CD14-positive monocyte (primary cell): ENCODE results near the gene STMP1. TPM values are rescaled to one million over a fixed set of nuclear protein-coding genes. Genes with fewer than 3 reads are reported as not detected.

ENCODE experiments used
- DNase-seq, 3 donors: peaks; one replicate each; pipeline ENCODE4 v3.0.0-alpha.2; 2011 to 2022
- H2AFZ ChIP-seq: 2 replicates; pipeline ENCODE4 v1.6.0; 2012; ENCODE audit warnings: mild to moderate bottlenecking, low read depth, low read length, inconsistent platforms; ENCODE audit not compliant: insufficient read depth, poor library complexity, severe bottlenecking
- H3K27ac ChIP-seq, 2 donors: 1 replicate in 1 of 2; 2 replicates in 1 of 2; pipeline ENCODE4 v1.5.1; 2012 to 2013; ENCODE audit warnings: low read length in 2 of 2, control low read depth in 1 of 2, inconsistent platforms in 1 of 2, low read depth in 1 of 2, mild to moderate bottlenecking in 1 of 2
- H3K27me3 ChIP-seq, 2 donors: one replicate each; pipeline versions ENCODE4 v1.6.0 to v1.6.1; 2011 to 2013; ENCODE audit warnings: low read length in 2 of 2; ENCODE audit not compliant: control insufficient read depth in 2 of 2, insufficient read depth in 2 of 2
- H3K36me3 ChIP-seq, 2 donors: replicated peaks in 1 of 2; 1 replicate in 1 of 2; 2 replicates in 1 of 2; pipeline versions ENCODE4 v1.5.1 to v1.6.1; 2012 to 2013; ENCODE audit warnings: low read length in 2 of 2, control low read depth in 1 of 2, inconsistent platforms in 1 of 2, mild to moderate bottlenecking in 1 of 2; ENCODE audit not compliant: insufficient read depth in 2 of 2, control insufficient read depth in 1 of 2
- H3K4me1 ChIP-seq, 2 donors: 1 replicate in 1 of 2; 2 replicates in 1 of 2; pipeline versions ENCODE4 v1.5.1 to v1.6.1; 2012 to 2013; ENCODE audit warnings: low read length in 2 of 2, control low read depth in 1 of 2, inconsistent platforms in 1 of 2, mild to moderate bottlenecking in 1 of 2, moderate library complexity in 1 of 2; ENCODE audit not compliant: insufficient read depth in 2 of 2, control insufficient read depth in 1 of 2
- H3K4me2 ChIP-seq: replicated peaks from 2 replicates; pipeline ENCODE3; 2012; ENCODE audit warnings: low read length, moderate library complexity, mild to moderate bottlenecking; ENCODE audit not compliant: poor library complexity, severe bottlenecking; ENCODE audit errors: extremely low read depth
- H3K4me3 ChIP-seq, 3 experiments: fragments of 200-600 bp in 1 of 3; sonication (generic) in 1 of 3; replicated peaks in 1 of 3; 1 replicate in 2 of 3; 2 replicates in 1 of 3; pipeline ENCODE4 v1.5.1; 2011 to 2013; ENCODE audit warnings: low read length in 3 of 3, mild to moderate bottlenecking in 3 of 3, control low read depth in 2 of 3, low read depth in 2 of 3, inconsistent platforms in 1 of 3, moderate library complexity in 1 of 3
- H3K79me2 ChIP-seq: 2 replicates; pipeline ENCODE4 v1.6.0; 2012; ENCODE audit warnings: mild to moderate bottlenecking, control low read depth, inconsistent platforms, low read length, moderate library complexity; ENCODE audit not compliant: insufficient read depth
- H3K9ac ChIP-seq: 2 replicates; pipeline ENCODE4 v1.6.0; 2017; ENCODE audit warnings: low read length, mild to moderate bottlenecking; ENCODE audit not compliant: insufficient read depth, poor library complexity, severe bottlenecking
- H3K9me3 ChIP-seq, 2 donors: replicated peaks in 1 of 2; 1 replicate in 1 of 2; 2 replicates in 1 of 2; pipeline versions ENCODE4 v1.5.1 to v1.6.1; 2012 to 2013; ENCODE audit warnings: low read length in 2 of 2, control low read depth in 1 of 2; ENCODE audit not compliant: control insufficient read depth in 1 of 2, insufficient read depth in 1 of 2
- H4K20me1 ChIP-seq: 2 replicates; pipeline ENCODE4 v1.6.0; 2012; ENCODE audit warnings: mild to moderate bottlenecking, low read length, control low read depth, moderate library complexity; ENCODE audit not compliant: insufficient read depth
- H3K27ac Mint-ChIP-seq, 7 donors: one replicate each; pipeline ENCODE4 v1.8.0; 2020; ENCODE audit warnings: mild to moderate bottlenecking in 7 of 7, mixed read lengths in 7 of 7, moderate library complexity in 6 of 7, inconsistent platforms in 2 of 7
- H3K27me3 Mint-ChIP-seq, 3 donors: one replicate each; pipeline ENCODE4 v1.8.0; 2021 to 2022; ENCODE audit warnings: low read depth in 3 of 3, mild to moderate bottlenecking in 3 of 3, mixed read lengths in 3 of 3, moderate library complexity in 3 of 3, inconsistent platforms in 1 of 3
- H3K36me3 Mint-ChIP-seq, 2 donors: one replicate each; pipeline ENCODE4 v1.8.0; 2020; ENCODE audit warnings: mixed read lengths in 2 of 2, inconsistent platforms in 1 of 2, mild to moderate bottlenecking in 1 of 2
- H3K4me1 Mint-ChIP-seq: one replicate; pipeline ENCODE4 v1.8.0; 2020; ENCODE audit warnings: mild to moderate bottlenecking, mixed read lengths
- H3K4me3 Mint-ChIP-seq, 2 donors: one replicate each; pipeline ENCODE4 v1.8.0; 2020; ENCODE audit warnings: mild to moderate bottlenecking in 2 of 2, mixed read lengths in 2 of 2, moderate library complexity in 1 of 2
- H3K9me3 Mint-ChIP-seq, 7 donors: one replicate each; pipeline ENCODE4 v1.8.0; 2020 to 2022; ENCODE audit warnings: mixed read lengths in 7 of 7, mild to moderate bottlenecking in 6 of 7, moderate library complexity in 6 of 7, inconsistent platforms in 2 of 7
- CTCF ChIP-seq: fragments of 200-600 bp; IDR thresholded peaks from one replicate; pipeline ENCODE4 v1.8.0; 2022; ENCODE audit warnings: antibody characterized with exemption, mild to moderate bottlenecking
- WGBS: methylation state at CpG from one replicate; pipeline ENCODE4 v1.1.5; 2013; ENCODE audit warnings: missing lambda C conversion rate; ENCODE audit not compliant: insufficient coverage; 5-methylcytosine and 5-hydroxymethylcytosine counted together
- intact Hi-C, 2 donors: fragments of 100-400 bp; cut with micrococcal nuclease; formaldehyde crosslinking; loops; one replicate each; pipeline versions ENCODE4 v1.15.0 to v1.15.1; 2023
- polyA plus RNA-seq, 3 donors: library from polyadenylated mRNA; depleted of rRNA in 1 of 3; unstranded in 2 of 3; stranded (reverse) in 1 of 3; fragments of 300-500 nt in 2 of 3; fragments of >200 nt in 1 of 3; fragmentation: Illumina TruSeq in 2 of 3; gene quantifications; 1 replicate in 2 of 3; 2 replicates in 1 of 3; pipeline ENCODE4 v1.2.3, GENCODE V29; 2012 to 2021

The STMP1 gene
- polyA plus RNA-seq, 3 donors = 20.4 to 108 (median 88.8) TPM

- Mint-ChIP-seq H3K27me3 (no peaks in the 10 kb centered on the region), H3K4me1 (peaks cover 4% of the 10 kb centered on the region), H3K9me3 (no peaks in the 10 kb centered on the region), H3K36me3 (peaks cover 54 to 56% of the 10 kb centered on the region in 2 donors), H3K27ac (no peak overlapping the region), H3K4me3 (no peak overlapping the region)
- Histone ChIP-seq H3K27ac (no peak overlapping the region), H3K4me3 (no peak overlapping the region), H3K79me2 (no peaks in the 10 kb centered on the region), H3K27me3 (no peaks in the 10 kb centered on the region), H3K9me3 (no peaks in the 10 kb centered on the region), H3K9ac (no peak overlapping the region), H3K4me2 (no peak overlapping the region), H4K20me1 (no peaks in the 10 kb centered on the region), H2AFZ (no peak overlapping the region), H3K4me1 (no peaks in the 10 kb centered on the region), H3K36me3 (peaks cover 40 to 74% of the 10 kb centered on the region in 2 donors)
- WGBS = 85% methylated on average over 4 of the region's 7 CpGs
- no peak for TF ChIP-seq CTCF
- intact Hi-C loops = loop anchor here (5.0 to 10.0 kb wide), 2 partner anchors 363 to 366 kb away; no protein-coding TSS in a partner anchor
- no peak for DNase-seq
Measured at GRCh38 chr7:135648235-135648634, 14.1 kb upstream of the STMP1 start.

GRCh38 chr7:135650831-135651573 lies 11.3 kb upstream of the STMP1 start:
- peak overlapping the region in 5 of 7 donors; percentile 38 to 80 (median 74) for H3K27ac Mint-ChIP-seq
- Histone ChIP-seq H3K27me3 (no peaks in the 10 kb centered on the region), H3K27ac (no peak overlapping the region), H3K9me3 (no peaks in the 10 kb centered on the region), H4K20me1 (no peaks in the 10 kb centered on the region), H2AFZ (no peak overlapping the region), H3K4me1 (no peaks in the 10 kb centered on the region), H3K79me2 (no peaks in the 10 kb centered on the region), H3K4me3 (no peak overlapping the region), H3K9ac (no peak overlapping the region), H3K36me3 (peaks cover 28 to 46% of the 10 kb centered on the region in 2 donors), H3K4me2 (no peak overlapping the region)
- intact Hi-C loops = no loop called here
- peaks cover 33 to 35% of the 10 kb centered on the region in 2 donors for H3K36me3 Mint-ChIP-seq
- H3K9me3 Mint-ChIP-seq = no peaks in the 10 kb centered on the region
- no peak for TF ChIP-seq CTCF
- peak in 1 of 3 donors; percentile 11 for DNase-seq
- 75% methylated on average over 8 of the region's 15 CpGs for WGBS
- H3K27me3 Mint-ChIP-seq = no peaks in the 10 kb centered on the region
- peaks cover 4% of the 10 kb centered on the region for H3K4me1 Mint-ChIP-seq
- no peak overlapping the region for H3K4me3 Mint-ChIP-seq
